ENCODE results near the gene ITGAE.

ITGAE gene

GRCh38 chr17:3693141-3693540 lies 107.8 kb downstream of the ITGAE start:
- no peak for DNase-seq (ENCODE audit: low spot score)

- no peak for DNase-seq (ENCODE audit: low spot score)
Observed at GRCh38 chr17:3692346-3692745, 108.6 kb downstream of the ITGAE start.

- no peak for DNase-seq (ENCODE audit: low spot score)
Observed at GRCh38 chr17:3691617-3692067, 109.3 kb downstream of the ITGAE start.

- no peak for DNase-seq (ENCODE audit: low spot score)
Observed at GRCh38 chr17:3690094-3690715, 110.8 kb downstream of the ITGAE start.

GRCh38 chr17:3689262-3690093 lies 111.5 kb downstream of the ITGAE start:
- DNase-seq (ENCODE audit: low spot score): no peak

- no peak for DNase-seq (ENCODE audit: low spot score)
Observed at GRCh38 chr17:3688852-3689261, 112.1 kb downstream of the ITGAE start.

GRCh38 chr17:3688027-3688553 lies 112.9 kb downstream of the ITGAE start:
- DNase-seq (ENCODE audit: low spot score): peak; percentile 61

- DNase-seq (ENCODE audit: low spot score): peak; percentile 34
Observed at GRCh38 chr17:3685174-3685573, 115.8 kb downstream of the ITGAE start.

GRCh38 chr17:3683054-3683511 lies 117.9 kb downstream of the ITGAE start:
- peak; percentile 70 for DNase-seq (ENCODE audit: low spot score)

- no peak for DNase-seq (ENCODE audit: low spot score)
Observed at GRCh38 chr17:3682033-3682432, 119.0 kb downstream of the ITGAE start.

- no peak for DNase-seq (ENCODE audit: low spot score)
Observed at GRCh38 chr17:3681565-3681964, 119.4 kb downstream of the ITGAE start.

- no peak for DNase-seq (ENCODE audit: low spot score)
Observed at GRCh38 chr17:3681057-3681456, 119.9 kb downstream of the ITGAE start.

GRCh38 chr17:3679531-3680126 lies 121.4 kb downstream of the ITGAE start:
- DNase-seq (ENCODE audit: low spot score): no peak

GRCh38 chr17:3678821-3679530 lies 122.0 kb downstream of the ITGAE start:
- DNase-seq (ENCODE audit: low spot score): no peak

GRCh38 chr17:3678095-3678820 lies 122.7 kb downstream of the ITGAE start:
- DNase-seq (ENCODE audit: low spot score): no peak

GRCh38 chr17:3675886-3676285 lies 125.1 kb downstream of the ITGAE start:
- DNase-seq (ENCODE audit: low spot score): no peak

GRCh38 chr17:3672571-3672970 lies 128.4 kb downstream of the ITGAE start:
- DNase-seq (ENCODE audit: low spot score): no peak

GRCh38 chr17:3669548-3669947 lies 131.4 kb downstream of the ITGAE start:
- no peak for DNase-seq (ENCODE audit: low spot score)

- no peak for DNase-seq (ENCODE audit: low spot score)
Observed at GRCh38 chr17:3669085-3669347, 132.0 kb downstream of the ITGAE start.

GRCh38 chr17:3668279-3669084 lies 132.5 kb downstream of the ITGAE start, which contains the start of the genes EMC6 and TAX1BP3:
Gene EMC6, plus strand, starts transcription at chr17:3668812. Its CDS starts 335 bp downstream, at chr17:3669147.
Gene TAX1BP3, minus strand, starts transcription at chr17:3668578. Its CDS starts 52 bp downstream, at chr17:3668526.
- DNase-seq (ENCODE audit: low spot score): peak; percentile 93
